ENCODE measurements around the gene CGNL1.

The CGNL1 gene

GRCh38 chr15:57458356-57458781 is 82.1 kb downstream of the CGNL1 start:
- H3K79me2 ChIP-seq (ENCODE audit: insufficient read depth, low read length), result no peaks in the 10 kb centered on the region
- H3K4me3 ChIP-seq (ENCODE audit: insufficient read depth, low read length, poor library complexity, severe bottlenecking), result no peak overlapping the region
- H3K9me2 ChIP-seq (replicated peaks; ENCODE audit: insufficient read depth, low read length), result no peaks in the 10 kb centered on the region
- H3F3A ChIP-seq (ENCODE audit: insufficient read depth), result no peaks in the 10 kb centered on the region
- no peaks in the 10 kb centered on the region for H3K9me3 ChIP-seq (ENCODE audit: insufficient read depth, low read length)
- H3K27me3 ChIP-seq (ENCODE audit: low read length), result no peaks in the 10 kb centered on the region
- H3K36me3 ChIP-seq (ENCODE audit: low read length), result no peaks in the 10 kb centered on the region
- no peak overlapping the region for H3K27ac ChIP-seq (ENCODE audit: low read depth, low read length)
- H3K9ac ChIP-seq (ENCODE audit: low read length), result no peak overlapping the region
- no peak overlapping the region for H3K4me2 ChIP-seq (ENCODE audit: low read depth, low read length, poor library complexity, severe bottlenecking)
- H4K20me1 ChIP-seq (ENCODE audit: low read depth, low read length), result no peaks in the 10 kb centered on the region
- TF ChIP-seq EZH2phosphoT487 (conservative IDR thresholded peaks at IDR 0.05; ENCODE audit: low read length), result no peak
- TF ChIP-seq CTCF (IDR thresholded peaks at IDR 0.05; ENCODE audit: insufficient read depth, low read length, poor library complexity, severe bottlenecking), result no peak
- no peak overlapping the region for H2AFZ ChIP-seq (ENCODE audit: low read depth, low read length, severe bottlenecking)

GRCh38 chr15:57460208-57460816 is 84.0 kb downstream of the CGNL1 start:
- Histone ChIP-seq H3K36me3 (ENCODE audit: low read length) (no peaks in the 10 kb centered on the region), H3K27me3 (ENCODE audit: low read length) (no peaks in the 10 kb centered on the region), H3F3A (ENCODE audit: insufficient read depth) (no peaks in the 10 kb centered on the region), H3K9ac (ENCODE audit: low read length) (no peak overlapping the region), H3K9me3 (ENCODE audit: insufficient read depth, low read length) (no peaks in the 10 kb centered on the region), H2AFZ (ENCODE audit: low read depth, low read length, severe bottlenecking) (no peak overlapping the region), H3K9me2 (replicated peaks; ENCODE audit: insufficient read depth, low read length) (no peaks in the 10 kb centered on the region), H3K79me2 (ENCODE audit: insufficient read depth, low read length) (no peaks in the 10 kb centered on the region), H3K4me3 (ENCODE audit: insufficient read depth, low read length, poor library complexity, severe bottlenecking) (no peak overlapping the region), H3K4me2 (ENCODE audit: low read depth, low read length, poor library complexity, severe bottlenecking) (no peak overlapping the region), H3K27ac (ENCODE audit: low read depth, low read length) (no peak overlapping the region), H4K20me1 (ENCODE audit: low read depth, low read length) (no peaks in the 10 kb centered on the region)
- TF ChIP-seq CTCF (IDR thresholded peaks at IDR 0.05; ENCODE audit: insufficient read depth, low read length, poor library complexity, severe bottlenecking) (no peak), EZH2phosphoT487 (conservative IDR thresholded peaks at IDR 0.05; ENCODE audit: low read length) (no peak)

- H2AFZ ChIP-seq (ENCODE audit: low read depth, low read length, severe bottlenecking), result no peak overlapping the region
- no peaks in the 10 kb centered on the region for H3K79me2 ChIP-seq (ENCODE audit: insufficient read depth, low read length)
- no peak for TF ChIP-seq EZH2phosphoT487 (conservative IDR thresholded peaks at IDR 0.05; ENCODE audit: low read length)
- no peak for TF ChIP-seq CTCF (IDR thresholded peaks at IDR 0.05; ENCODE audit: insufficient read depth, low read length, poor library complexity, severe bottlenecking)
- no peaks in the 10 kb centered on the region for H3K36me3 ChIP-seq (ENCODE audit: low read length)
- no peaks in the 10 kb centered on the region for H4K20me1 ChIP-seq (ENCODE audit: low read depth, low read length)
- no peak overlapping the region for H3K4me2 ChIP-seq (ENCODE audit: low read depth, low read length, poor library complexity, severe bottlenecking)
- no peak overlapping the region for H3K9ac ChIP-seq (ENCODE audit: low read length)
- no peak overlapping the region for H3K4me3 ChIP-seq (ENCODE audit: insufficient read depth, low read length, poor library complexity, severe bottlenecking)
- no peaks in the 10 kb centered on the region; the same call in 1 of the 2 replicates for H3K27me3 ChIP-seq (ENCODE audit: low read length)
- no peak overlapping the region for H3K27ac ChIP-seq (ENCODE audit: low read depth, low read length)
- no peaks in the 10 kb centered on the region for H3K9me2 ChIP-seq (replicated peaks; ENCODE audit: insufficient read depth, low read length)
- H3F3A ChIP-seq (ENCODE audit: insufficient read depth), result no peaks in the 10 kb centered on the region
- no peaks in the 10 kb centered on the region for H3K9me3 ChIP-seq (ENCODE audit: insufficient read depth, low read length)
Measured at GRCh38 chr15:57461541-57461940, 85.2 kb downstream of the CGNL1 start.

Data from SU-DHL-6 (cell line).